ENCODE data around the gene PYGM.
"Not testable (repeated sequence)": the region's sequence is repeated elsewhere in the genome, so short reads cannot be mapped to it uniquely, and the experiment has no call there.

The PYGM gene

GRCh38 chr11:64713016-64713707, 46.6 kb downstream of the PYGM start:
- TF ChIP-seq Cebpa-rat (IDR thresholded peaks at IDR 0.05) = no peak
- no peaks in the 10 kb centered on the region for H3K9me3 ChIP-seq (replicated peaks in 1 of 11)
- H3K4me3 ChIP-seq = peak overlapping the region in 3 of 10 experiments; percentile 25 to 40 (median 31); a peak in 1 of 20 replicates
- no peaks in the 10 kb centered on the region for H3K36me3 ChIP-seq
- H3K4me2 ChIP-seq = peak overlapping the region; percentile 24 to 64 (median 44); a peak in 19 of 22 replicates
- no peak overlapping the region for H3K27ac ChIP-seq
- peaks cover 23 to 72% (median 54%) of the 10 kb centered on the region in 10 experiments for H3K4me1 ChIP-seq
- peaks cover 56 to 69% (median 62%) of the 10 kb centered on the region in 11 experiments for H3K27me3 ChIP-seq
- peaks cover 0 to 33% (median 0%) of the 10 kb centered on the region in 11 experiments; a peak in 7 of 22 replicates for H4K20me1 ChIP-seq
- H3K9ac ChIP-seq = no peak overlapping the region

- peak overlapping the region in 5 of 11 experiments; percentile 35 to 64 (median 46); a peak in 8 of 22 replicates for H3K4me2 ChIP-seq
- H3K9me3 ChIP-seq (replicated peaks in 1 of 11) = no peaks in the 10 kb centered on the region
- H4K20me1 ChIP-seq = peaks cover 0 to 33% (median 0%) of the 10 kb centered on the region in 11 experiments; a peak in 6 of 22 replicates
- no peaks in the 10 kb centered on the region for H3K36me3 ChIP-seq
- no peak overlapping the region for H3K9ac ChIP-seq
- no peak overlapping the region for H3K4me3 ChIP-seq
- H3K27me3 ChIP-seq = peaks cover 56 to 69% (median 62%) of the 10 kb centered on the region in 11 experiments
- no peak for TF ChIP-seq Cebpa-rat (IDR thresholded peaks at IDR 0.05)
- no peak overlapping the region for H3K27ac ChIP-seq
- peaks cover 23 to 66% (median 52%) of the 10 kb centered on the region in 10 experiments for H3K4me1 ChIP-seq
Measured at GRCh38 chr11:64712430-64713015, 47.3 kb downstream of the PYGM start.

GRCh38 chr11:64711956-64712362, 47.8 kb downstream of the PYGM start:
- peaks cover 0 to 31% (median 0%) of the 10 kb centered on the region in 11 experiments; a peak in 6 of 22 replicates for H4K20me1 ChIP-seq
- H3K36me3 ChIP-seq = no peaks in the 10 kb centered on the region
- H3K27me3 ChIP-seq = peaks cover 56 to 69% (median 62%) of the 10 kb centered on the region in 11 experiments
- H3K4me2 ChIP-seq = peak overlapping the region in 1 of 11 experiments; percentile 55; a peak in 1 of 22 replicates
- H3K9ac ChIP-seq = no peak overlapping the region
- H3K27ac ChIP-seq = no peak overlapping the region
- peaks cover 23 to 60% (median 47%) of the 10 kb centered on the region in 10 experiments for H3K4me1 ChIP-seq
- H3K9me3 ChIP-seq (replicated peaks in 1 of 11) = no peaks in the 10 kb centered on the region
- TF ChIP-seq Cebpa-rat (IDR thresholded peaks at IDR 0.05) = no peak
- H3K4me3 ChIP-seq = no peak overlapping the region

GRCh38 chr11:64711138-64711955, 48.4 kb downstream of the PYGM start:
- Histone ChIP-seq H3K9ac (no peak overlapping the region), H3K4me3 (no peak overlapping the region), H3K4me2 (peak overlapping the region in 10 of 11 experiments; percentile 8 to 55 (median 38); a peak in 17 of 22 replicates), H3K36me3 (no peaks in the 10 kb centered on the region), H3K27me3 (peaks cover 56 to 69% (median 61%) of the 10 kb centered on the region in 11 experiments), H3K4me1 (peaks cover 17 to 54% (median 41%) of the 10 kb centered on the region in 10 experiments), H4K20me1 (peaks cover 0 to 25% (median 0%) of the 10 kb centered on the region in 11 experiments; a peak in 6 of 22 replicates), H3K9me3 (replicated peaks in 1 of 11) (no peaks in the 10 kb centered on the region), H3K27ac (no peak overlapping the region)
- no peak for TF ChIP-seq Cebpa-rat (IDR thresholded peaks at IDR 0.05)

- Histone ChIP-seq H3K27me3 (peaks cover 54 to 66% (median 57%) of the 10 kb centered on the region in 11 experiments), H3K4me3 (no peak overlapping the region), H3K4me2 (peak overlapping the region; percentile 8 to 55 (median 40); a peak in 19 of 22 replicates), H3K36me3 (no peaks in the 10 kb centered on the region), H4K20me1 (peaks cover 0 to 24% (median 0%) of the 10 kb centered on the region in 11 experiments; a peak in 6 of 22 replicates), H3K9me3 (replicated peaks in 1 of 11) (no peaks in the 10 kb centered on the region), H3K27ac (no peak overlapping the region), H3K9ac (no peak overlapping the region), H3K4me1 (peaks cover 15 to 46% (median 33%) of the 10 kb centered on the region in 10 experiments)
- no peak for TF ChIP-seq Cebpa-rat (IDR thresholded peaks at IDR 0.05)
Measured at GRCh38 chr11:64710418-64711137, 49.2 kb downstream of the PYGM start.

- TF ChIP-seq Cebpa-rat (IDR thresholded peaks at IDR 0.05) = no peak
- Histone ChIP-seq H4K20me1 (no peaks in the 10 kb centered on the region), H3K9me3 (replicated peaks in 1 of 11) (no peaks in the 10 kb centered on the region), H3K4me1 (peaks cover 0 to 12% (median 6%) of the 10 kb centered on the region in 10 experiments; a peak in 14 of 20 replicates), H3K4me3 (no peak overlapping the region), H3K36me3 (no peaks in the 10 kb centered on the region), H3K27ac (no peak overlapping the region), H3K9ac (no peak overlapping the region), H3K4me2 (no peak overlapping the region), H3K27me3 (peaks cover 3 to 15% (median 6%) of the 10 kb centered on the region in 11 experiments; a peak in 18 of 22 replicates)
Measured at GRCh38 chr11:64705501-64705900, 54.3 kb downstream of the PYGM start.

GRCh38 chr11:64703048-64703447, 56.7 kb downstream of the PYGM start:
- no peaks in the 10 kb centered on the region for H4K20me1 ChIP-seq
- H3K27me3 ChIP-seq = no peaks in the 10 kb centered on the region
- H3K9me3 ChIP-seq (replicated peaks in 1 of 11) = no peaks in the 10 kb centered on the region
- H3K36me3 ChIP-seq = no peaks in the 10 kb centered on the region
- H3K27ac ChIP-seq = no peak overlapping the region
- no peak overlapping the region for H3K4me3 ChIP-seq
- H3K9ac ChIP-seq = no peak overlapping the region
- no peak overlapping the region for H3K4me2 ChIP-seq
- no peak for TF ChIP-seq Cebpa-rat (IDR thresholded peaks at IDR 0.05)
- no peaks in the 10 kb centered on the region for H3K4me1 ChIP-seq

- H3K4me3 ChIP-seq; H4K20me1 ChIP-seq; H3K27me3 ChIP-seq; H3K9ac ChIP-seq; H3K27ac ChIP-seq; H3K9me3 ChIP-seq (replicated peaks in 1 of 11); H3K4me2 ChIP-seq; H3K36me3 ChIP-seq; H3K4me1 ChIP-seq: not testable (repeated sequence)
Measured at GRCh38 chr11:64701956-64702355, 57.8 kb downstream of the PYGM start.
